GM19452 (cell line): Measurements from ENCODE around the gene LRG1.

ENCODE experiments used
- ATAC-seq: cut with Tn5 transposase; IDR thresholded peaks from one replicate; pipeline ENCODE4 v1.9.1; 2021; ENCODE audit not compliant: unreplicated experiment

LRG1 gene

DNA sequence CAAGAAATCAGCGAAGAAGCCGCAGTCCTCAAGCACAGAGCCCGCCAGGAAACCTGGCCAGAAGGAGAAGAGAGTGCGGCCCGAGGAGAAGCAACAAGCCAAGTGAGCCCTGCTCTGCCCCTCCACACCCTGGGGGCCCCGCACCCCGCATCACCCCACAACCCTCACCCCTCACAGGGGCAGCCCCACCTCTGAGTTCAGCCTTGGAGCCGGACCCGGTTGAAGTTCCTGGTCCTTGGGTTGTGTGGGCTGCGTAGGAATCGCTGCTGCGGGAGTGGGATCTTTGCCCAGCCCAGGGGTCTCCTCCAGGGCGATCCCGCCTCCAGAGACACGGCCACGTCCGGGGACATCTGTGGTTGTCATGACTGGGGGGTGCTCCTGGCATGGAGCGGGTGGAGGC lies 43.5 kb downstream of the LRG1 start:
- ATAC-seq, result no peak

DNA sequence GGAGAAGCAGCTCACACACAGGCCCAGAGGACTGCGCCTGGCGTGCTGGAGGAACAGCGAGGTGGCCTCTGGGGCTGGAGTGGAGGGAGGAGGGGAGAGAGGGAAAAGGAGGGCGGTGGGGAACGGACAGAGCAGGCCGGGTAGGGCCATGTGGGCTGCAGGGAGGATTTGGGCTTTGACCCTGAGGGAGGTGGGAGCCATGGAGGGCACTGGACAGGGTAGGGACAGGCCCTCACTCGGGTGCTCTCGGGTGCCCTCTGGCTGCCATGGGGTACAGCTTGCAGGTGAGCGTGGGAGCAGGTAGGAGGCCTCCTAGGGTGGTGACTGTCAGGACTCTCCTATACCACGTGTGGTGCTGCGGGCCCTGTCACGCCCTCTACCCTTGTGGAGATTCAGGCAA lies 44.4 kb downstream of the LRG1 start:
- ATAC-seq, result no peak

DNA sequence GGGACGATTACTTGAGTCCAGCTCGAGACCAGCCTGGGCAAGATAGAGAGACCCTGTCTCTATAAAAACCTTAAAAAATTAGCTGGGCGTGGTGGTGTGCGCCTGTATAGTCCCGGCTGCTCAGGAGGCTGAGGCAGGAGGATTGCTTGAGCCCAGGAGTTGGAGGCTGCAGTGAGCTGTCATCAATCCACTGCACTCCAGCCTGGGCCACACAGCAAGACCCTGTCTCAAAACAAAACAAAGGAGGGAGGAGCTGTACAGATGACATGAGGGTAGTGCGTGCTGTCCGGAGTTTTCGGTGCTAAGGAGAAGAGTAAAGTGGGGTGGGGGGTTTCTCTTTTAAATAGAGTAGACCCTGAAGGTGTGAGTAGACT lies 45.2 kb downstream of the LRG1 start:
- ATAC-seq, result no peak

DNA sequence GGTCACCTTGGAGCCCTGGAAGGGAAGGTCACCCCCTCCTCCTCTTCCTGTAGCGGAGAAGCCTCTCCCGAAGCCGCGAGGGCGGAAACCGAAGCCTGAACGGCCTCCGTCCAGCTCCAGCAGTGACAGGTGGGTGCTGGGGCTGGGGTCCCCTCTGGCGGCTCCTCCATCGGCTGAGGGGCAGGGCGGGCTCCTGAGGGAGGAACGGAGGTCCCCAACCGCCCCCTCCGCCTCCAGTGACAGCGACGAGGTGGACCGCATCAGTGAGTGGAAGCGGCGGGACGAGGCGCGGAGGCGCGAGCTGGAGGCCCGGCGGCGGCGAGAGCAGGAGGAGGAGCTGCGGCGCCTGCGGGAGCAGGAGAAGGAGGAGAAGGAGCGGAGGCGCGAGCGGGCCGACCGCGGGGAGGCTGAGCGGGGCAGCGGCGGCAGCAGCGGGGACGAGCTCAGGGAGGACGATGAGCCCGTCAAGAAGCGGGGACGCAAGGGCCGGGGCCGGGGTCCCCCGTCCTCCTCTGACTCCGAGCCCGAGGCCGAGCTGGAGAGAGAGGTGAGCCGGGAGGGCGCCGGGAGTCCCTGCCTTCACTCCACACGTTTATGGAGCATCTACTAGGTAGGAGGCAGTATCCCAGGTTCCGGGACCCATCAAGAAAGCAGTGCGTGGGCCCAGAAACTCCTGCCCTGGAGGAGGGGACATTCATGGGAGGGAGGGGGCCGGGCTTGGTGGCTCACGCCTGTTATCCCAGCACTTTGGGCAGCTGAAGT lies 45.7 kb downstream of the LRG1 start:
- no peak for ATAC-seq

DNA sequence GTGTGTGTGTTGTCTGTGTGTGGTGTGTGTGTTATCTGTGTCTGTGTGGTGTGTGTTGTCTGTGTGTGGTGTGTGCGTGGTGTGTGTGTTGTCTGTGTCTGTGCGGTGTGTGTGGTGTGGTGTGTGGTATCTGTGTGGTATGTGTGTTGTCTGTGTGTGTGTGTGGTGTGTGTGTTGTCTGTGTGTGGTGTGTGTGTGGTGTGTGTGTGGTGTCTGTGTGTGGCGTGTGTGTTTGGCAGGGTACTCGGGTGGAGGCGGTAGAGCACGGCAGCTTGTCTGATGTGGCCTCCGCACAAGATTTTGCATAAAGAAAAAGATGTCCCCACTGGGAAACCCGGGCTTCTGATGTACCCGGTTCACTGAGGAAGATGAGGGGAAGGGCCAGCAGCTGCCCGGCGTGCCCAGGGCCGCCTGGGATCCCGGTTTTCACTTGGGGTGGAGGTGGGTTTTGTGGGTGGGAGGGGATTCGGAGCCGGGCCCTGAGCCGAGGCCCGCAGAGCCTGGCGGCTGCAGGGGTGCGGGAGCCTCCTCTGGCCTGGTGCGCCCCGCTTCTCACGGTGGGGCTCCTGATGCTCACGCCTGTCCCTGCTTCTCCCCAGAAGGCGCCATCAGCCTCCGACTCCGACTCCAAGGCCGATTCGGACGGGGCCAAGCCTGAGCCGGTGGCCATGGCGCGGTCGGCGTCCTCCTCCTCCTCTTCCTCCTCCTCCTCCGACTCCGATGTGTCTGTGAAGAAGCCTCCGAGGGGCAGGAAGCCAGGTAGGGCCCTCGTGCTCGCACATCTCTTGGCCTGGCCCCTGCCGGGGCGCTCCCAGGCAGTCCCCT lies 46.5 kb downstream of the LRG1 start:
- ATAC-seq, result no peak

DNA sequence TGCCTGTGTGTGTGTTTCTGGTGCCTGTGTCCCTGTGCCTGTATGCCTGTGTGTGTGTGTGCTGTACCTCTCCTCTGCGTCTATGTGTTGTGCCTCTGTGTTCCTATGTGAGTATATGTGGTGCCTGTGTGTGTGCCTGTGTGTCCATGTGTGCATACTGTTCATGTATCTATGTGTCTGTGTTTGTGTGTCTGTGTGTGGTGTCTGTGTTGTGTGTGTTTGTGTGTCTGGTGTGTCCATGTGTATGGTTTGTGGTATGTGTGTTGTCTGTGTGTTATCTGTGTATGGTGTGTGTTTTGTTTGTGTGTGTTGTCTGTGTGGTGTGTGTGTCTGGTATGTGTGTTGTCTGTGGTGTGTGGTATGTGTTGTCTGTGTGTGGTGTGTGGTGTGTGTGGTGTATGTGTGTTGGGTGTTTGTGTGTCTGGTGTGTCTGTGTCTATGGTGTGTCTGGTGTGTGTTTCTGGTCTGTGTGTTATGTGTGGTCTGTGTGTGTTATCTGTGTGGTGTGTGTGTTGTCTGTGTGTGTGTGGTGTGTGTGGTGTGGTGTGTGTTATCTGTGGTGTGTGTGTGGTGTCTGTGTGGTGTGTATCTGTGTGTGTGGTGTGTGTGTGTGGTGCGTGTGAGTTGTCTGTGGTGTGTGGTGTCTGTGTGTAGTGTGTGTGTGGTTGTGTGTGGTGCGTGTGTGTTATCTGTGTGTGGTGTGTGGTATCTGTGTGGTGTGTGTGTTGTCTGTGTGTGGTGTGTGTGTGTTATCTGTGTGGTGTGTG lies 47.3 kb downstream of the LRG1 start:
- no peak for ATAC-seq

DNA sequence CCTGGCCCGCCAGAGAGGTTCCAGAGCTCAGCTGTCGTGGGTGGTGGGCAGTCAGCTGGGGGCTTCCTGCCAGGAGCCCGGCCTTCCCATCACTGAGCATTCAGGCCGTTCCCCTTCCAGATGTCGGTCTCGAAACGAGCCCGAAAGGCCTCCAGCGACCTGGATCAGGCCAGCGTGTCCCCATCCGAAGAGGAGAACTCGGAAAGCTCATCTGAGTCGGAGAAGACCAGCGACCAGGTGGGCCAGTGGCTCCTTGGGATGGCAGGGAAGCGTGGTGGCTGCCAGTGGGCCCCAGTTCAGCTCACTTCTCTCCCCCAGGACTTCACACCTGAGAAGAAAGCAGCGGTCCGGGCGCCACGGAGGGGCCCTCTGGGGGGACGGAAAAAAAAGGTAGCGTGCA lies 48.4 kb downstream of the LRG1 start:
- no peak for ATAC-seq

DNA sequence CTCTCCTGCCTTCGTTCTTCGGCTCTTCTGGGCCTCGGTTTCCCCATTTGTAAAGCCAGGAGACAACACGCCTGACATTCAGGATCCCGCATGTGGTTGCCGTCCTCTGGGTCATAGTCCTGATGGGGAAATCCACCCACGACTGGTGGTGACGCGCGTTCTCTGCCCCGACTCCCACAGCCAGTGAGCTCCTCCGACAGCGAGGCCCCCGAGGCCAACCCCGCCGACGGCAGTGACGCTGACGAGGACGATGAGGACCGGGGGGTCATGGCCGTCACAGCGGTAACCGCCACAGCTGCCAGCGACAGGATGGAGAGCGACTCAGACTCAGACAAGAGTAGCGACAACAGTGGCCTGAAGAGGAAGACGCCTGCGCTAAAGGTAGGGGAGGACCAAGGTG lies 51.3 kb downstream of the LRG1 start:
- no peak for ATAC-seq

DNA sequence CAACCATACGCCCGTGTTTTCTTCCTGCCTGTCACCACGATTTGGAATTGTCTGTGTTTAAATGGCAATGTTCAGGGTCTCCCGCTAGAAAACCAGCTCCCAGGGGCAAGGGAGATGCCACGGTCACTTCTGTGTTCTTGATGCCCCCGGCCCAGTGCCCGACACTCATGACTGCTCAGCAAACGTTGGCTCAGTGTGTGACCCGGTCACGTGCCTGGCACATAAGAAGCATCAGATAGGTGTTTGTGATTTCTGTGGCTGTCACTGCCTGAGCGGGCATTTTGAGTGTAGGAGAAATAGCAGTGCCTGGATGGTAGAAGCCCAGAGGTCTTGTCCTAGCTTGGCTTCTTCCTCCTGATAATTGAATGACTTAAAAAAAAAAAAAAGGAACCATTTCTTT lies 52.3 kb downstream of the LRG1 start:
- no peak for ATAC-seq
